ENCODE measurements around the gene ATF6B. TPM values are rescaled to one million over a fixed set of nuclear protein-coding genes. Genes with fewer than 3 reads are reported as not detected.
A peak's percentile ranks its signal among the peaks of the same experiment; 100 is the strongest.

ATF6B gene
- total RNA-seq, 4 donors from 2014 or later = 74.3 to 121 (median 102) TPM

- TF ChIP-seq POLR2A (IDR thresholded peaks at IDR 0.05) (no peak), EP300 (IDR thresholded peaks at IDR 0.05) (peak; percentile 24 to 73), CTCF (IDR thresholded peaks at IDR 0.05) (peak; percentile 79 to 95 (median 91))
- Histone ChIP-seq H3K27me3 (no peaks in the 10 kb centered on the region), H3K9me3 (no peaks in the 10 kb centered on the region), H3K4me3 (no peak overlapping the region), H3K27ac (peak overlapping the region in 3 of 4 donors; percentile 47 to 78 (median 66)), H3K4me1 (peaks cover 0 to 30% (median 19%) of the 10 kb centered on the region in 4 donors), H3K36me3 (peaks cover 6 to 90% (median 27%) of the 10 kb centered on the region in 3 donors)
- 13 to 14% methylated on average over 17 of the region's 17 CpGs for WGBS, 2 donors
- peak; percentile 76 to 82 for DNase-seq (ENCODE audit: low spot score in 2 of 2)
Observed at GRCh38 chr6:32118782-32119628, 9.0 kb downstream of the ATF6B start.

GRCh38 chr6:32117461-32117860, 10.6 kb downstream of the ATF6B start:
- peaks cover 0 to 46% (median 33%) of the 10 kb centered on the region in 4 donors for H3K4me1 ChIP-seq
- H3K4me3 ChIP-seq = no peak overlapping the region
- H3K27ac ChIP-seq = peak overlapping the region in 1 of 4 donors; percentile 78
- DNase-seq (ENCODE audit: low spot score in 2 of 2) = no peak
- H3K36me3 ChIP-seq = peaks cover 6 to 74% (median 24%) of the 10 kb centered on the region in 3 donors
- 78 to 85% methylated on average over 8 to 9 of the region's 9 CpGs for WGBS, 2 donors
- H3K27me3 ChIP-seq = no peaks in the 10 kb centered on the region
- H3K9me3 ChIP-seq = no peaks in the 10 kb centered on the region
- TF ChIP-seq EP300 (IDR thresholded peaks at IDR 0.05) (no peak), POLR2A (IDR thresholded peaks at IDR 0.05) (no peak), CTCF (IDR thresholded peaks at IDR 0.05) (no peak)

GRCh38 chr6:32116674-32117073, 11.4 kb downstream of the ATF6B start:
- H3K36me3 ChIP-seq = peaks cover 6 to 66% (median 24%) of the 10 kb centered on the region in 3 donors

GRCh38 chr6:32115623-32116022, 12.4 kb downstream of the ATF6B start:
- H3K27me3 ChIP-seq = no peaks in the 10 kb centered on the region
- H3K27ac ChIP-seq = peak overlapping the region in 1 of 4 donors; percentile 91
- peaks cover 0 to 64% (median 52%) of the 10 kb centered on the region in 4 donors for H3K4me1 ChIP-seq
- 69 to 79% methylated on average over 6 of the region's 6 CpGs for WGBS, 2 donors
- TF ChIP-seq CTCF (IDR thresholded peaks at IDR 0.05) = no peak
- TF ChIP-seq EP300 (IDR thresholded peaks at IDR 0.05) = no peak
- no peak for TF ChIP-seq POLR2A (IDR thresholded peaks at IDR 0.05)
- H3K4me3 ChIP-seq = no peak overlapping the region
- H3K36me3 ChIP-seq = peaks cover under 1 to 56% (median 14%) of the 10 kb centered on the region in 3 donors
- no peak for DNase-seq (ENCODE audit: low spot score in 2 of 2)
- H3K9me3 ChIP-seq = no peaks in the 10 kb centered on the region

More at GRCh38 chr6:32116674-32117073, 11.4 kb downstream of the ATF6B start:
- TF ChIP-seq CTCF (IDR thresholded peaks at IDR 0.05) = peak in 4 of 5 experiments; percentile 7 to 29 (median 28)
- no peak for TF ChIP-seq POLR2A (IDR thresholded peaks at IDR 0.05)
- no peak for DNase-seq (ENCODE audit: low spot score in 2 of 2)
- 75 to 76% methylated on average over 7 of the region's 7 CpGs for WGBS, 2 donors
- peak overlapping the region in 1 of 4 donors; percentile 91 for H3K27ac ChIP-seq
- H3K27me3 ChIP-seq = no peaks in the 10 kb centered on the region
- no peaks in the 10 kb centered on the region for H3K9me3 ChIP-seq
- H3K4me3 ChIP-seq = no peak overlapping the region
- peaks cover 0 to 54% (median 41%) of the 10 kb centered on the region in 4 donors for H3K4me1 ChIP-seq

- DNase-seq (ENCODE audit: low spot score in 2 of 2) = no peak
- no peak overlapping the region for H3K4me3 ChIP-seq
- no peak for TF ChIP-seq EP300 (IDR thresholded peaks at IDR 0.05)
- TF ChIP-seq CTCF (IDR thresholded peaks at IDR 0.05) = no peak
- TF ChIP-seq POLR2A (IDR thresholded peaks at IDR 0.05) = no peak
- 70 to 71% methylated on average over 8 of the region's 8 CpGs for WGBS, 2 donors
- H3K27me3 ChIP-seq = no peaks in the 10 kb centered on the region
- peaks cover 0 to 47% (median 11%) of the 10 kb centered on the region in 3 donors for H3K36me3 ChIP-seq
- H3K4me1 ChIP-seq = peaks cover 0 to 70% (median 56%) of the 10 kb centered on the region in 4 donors
- no peaks in the 10 kb centered on the region for H3K9me3 ChIP-seq
- peak overlapping the region in 3 of 4 donors; percentile 44 to 93 (median 91) for H3K27ac ChIP-seq
Observed at GRCh38 chr6:32114796-32115195, 13.2 kb downstream of the ATF6B start.
